ENCODE results near the gene ARL10. TPM values are rescaled to one million over a fixed set of nuclear protein-coding genes. Genes with fewer than 3 reads are reported as not detected.

ARL10 gene
- total RNA-seq, 4 donors from 2014 or later: 1.1 to 4.9 (median 2.6) TPM

DNA sequence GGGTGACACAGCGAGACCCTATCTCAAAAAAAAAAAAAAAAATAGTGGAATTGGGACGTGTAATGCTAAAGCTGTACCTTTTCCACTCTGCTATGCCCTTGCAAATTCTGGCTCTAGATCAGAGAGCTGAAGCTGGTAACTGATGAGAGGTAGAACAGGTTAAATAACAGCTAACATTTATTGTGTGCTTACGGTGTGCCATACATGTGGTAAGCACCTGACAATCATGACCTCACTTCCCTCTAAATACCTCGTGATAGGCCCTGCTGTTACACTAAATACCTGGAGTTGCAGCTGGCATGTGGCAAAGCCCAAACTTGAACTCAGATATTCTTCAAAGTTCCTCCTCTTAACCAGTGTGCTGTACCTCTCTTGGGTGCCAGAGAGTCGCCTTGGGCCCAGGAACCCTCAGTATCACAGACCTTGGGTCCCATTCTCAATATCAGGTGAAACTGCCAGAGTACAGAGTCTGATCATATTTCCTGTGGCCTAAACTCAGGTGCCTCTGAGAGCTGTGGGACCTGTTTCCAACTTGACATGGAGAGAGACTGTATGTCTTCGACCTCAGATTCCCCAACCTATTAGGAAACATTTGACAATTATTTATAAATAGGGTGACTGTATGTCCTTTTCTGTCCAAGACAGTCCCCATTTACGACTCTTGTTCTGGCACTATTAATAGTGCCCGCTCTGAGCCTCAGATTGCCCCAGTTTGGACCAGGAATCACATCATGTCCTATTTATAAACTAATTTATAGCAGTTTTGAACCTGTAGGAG lies 4.8 kb downstream of the ARL10 start:
- DNase-seq: no peak
- TF ChIP-seq, protein P1, sequence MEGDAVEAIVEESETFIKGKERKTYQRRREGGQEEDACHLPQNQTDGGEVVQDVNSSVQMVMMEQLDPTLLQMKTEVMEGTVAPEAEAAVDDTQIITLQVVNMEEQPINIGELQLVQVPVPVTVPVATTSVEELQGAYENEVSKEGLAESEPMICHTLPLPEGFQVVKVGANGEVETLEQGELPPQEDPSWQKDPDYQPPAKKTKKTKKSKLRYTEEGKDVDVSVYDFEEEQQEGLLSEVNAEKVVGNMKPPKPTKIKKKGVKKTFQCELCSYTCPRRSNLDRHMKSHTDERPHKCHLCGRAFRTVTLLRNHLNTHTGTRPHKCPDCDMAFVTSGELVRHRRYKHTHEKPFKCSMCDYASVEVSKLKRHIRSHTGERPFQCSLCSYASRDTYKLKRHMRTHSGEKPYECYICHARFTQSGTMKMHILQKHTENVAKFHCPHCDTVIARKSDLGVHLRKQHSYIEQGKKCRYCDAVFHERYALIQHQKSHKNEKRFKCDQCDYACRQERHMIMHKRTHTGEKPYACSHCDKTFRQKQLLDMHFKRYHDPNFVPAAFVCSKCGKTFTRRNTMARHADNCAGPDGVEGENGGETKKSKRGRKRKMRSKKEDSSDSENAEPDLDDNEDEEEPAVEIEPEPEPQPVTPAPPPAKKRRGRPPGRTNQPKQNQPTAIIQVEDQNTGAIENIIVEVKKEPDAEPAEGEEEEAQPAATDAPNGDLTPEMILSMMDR (IDR thresholded peaks at IDR 0.05): no peak
- TF ChIP-seq POLR2A (IDR thresholded peaks at IDR 0.05) (no peak), EP300 (IDR thresholded peaks at IDR 0.05; ENCODE audit: low read depth) (no peak), POLR2AphosphoS5 (IDR thresholded peaks at IDR 0.05) (no peak)
- Histone ChIP-seq H3K4me1 (peaks cover 0 to 8% (median 6%) of the 10 kb centered on the region in 4 donors), H3K9me3 (no peaks in the 10 kb centered on the region), H3K27me3 (peaks cover 9% of the 10 kb centered on the region), H3K27ac (no peak overlapping the region), H3K36me3 (no peaks in the 10 kb centered on the region), H3K4me3 (no peak overlapping the region)
- 76 to 93% methylated on average over 3 to 8 of the region's 8 CpGs for WGBS, 2 donors (ENCODE audit: low coverage in 1 of 2)
- in situ Hi-C loops (cut with MboI; ENCODE audit: low pct_ligation_motif_present in 1 of 4, low pct_unique_long_range_greater_than_20kb in 1 of 4, low sequenced_read_pairs in 3 of 4): no loop called here
- intact Hi-C loops (cut with DNase I; ENCODE audit: low total_unique reads): no loop called here

DNA sequence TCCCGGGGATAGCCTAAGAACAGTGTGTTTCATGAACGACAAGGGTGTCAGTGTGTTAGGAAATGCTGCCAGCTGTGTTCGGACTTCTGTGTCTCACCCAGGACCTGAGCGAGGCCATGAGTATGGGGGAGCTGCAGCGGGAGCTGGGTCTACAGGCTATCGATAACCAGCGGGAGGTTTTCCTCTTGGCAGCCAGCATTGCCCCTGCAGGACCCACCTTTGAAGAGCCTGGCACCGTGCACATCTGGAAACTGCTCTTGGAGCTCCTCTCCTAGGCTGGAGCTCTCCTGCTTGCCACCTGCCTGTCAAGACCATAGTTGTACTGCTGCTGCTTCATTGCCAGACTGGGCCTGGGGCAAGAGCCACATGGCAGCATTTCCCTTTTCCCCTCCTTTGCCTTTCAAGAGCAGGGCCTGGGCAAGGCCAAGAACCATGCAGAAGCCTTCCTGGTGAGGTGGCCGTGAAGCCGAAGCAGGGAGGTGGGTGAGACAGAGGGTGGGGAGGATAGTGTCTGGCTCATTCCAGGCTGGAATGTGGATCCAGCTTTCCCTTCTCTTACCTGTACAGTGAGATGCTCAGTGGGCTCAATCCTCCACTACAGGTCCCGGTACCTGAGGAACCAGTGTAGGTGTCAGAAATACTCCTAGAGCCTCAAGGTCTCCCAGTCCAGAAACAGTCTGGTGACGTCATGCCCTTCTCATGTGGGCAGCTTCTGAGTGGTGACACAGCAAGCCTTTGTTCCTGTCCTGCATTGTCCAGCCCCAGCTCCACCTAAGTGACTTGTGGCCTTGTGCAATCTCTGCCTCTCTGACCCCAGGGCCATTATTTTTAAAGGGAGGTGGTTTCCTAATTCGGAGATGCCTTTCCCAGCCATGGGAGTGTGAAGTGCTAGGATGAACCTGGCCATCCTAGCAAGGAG lies 6.6 kb downstream of the ARL10 start:
- intact Hi-C loops (cut with DNase I; ENCODE audit: low total_unique reads) (no loop called here), in situ Hi-C loops (cut with MboI; ENCODE audit: low pct_ligation_motif_present in 1 of 4, low pct_unique_long_range_greater_than_20kb in 1 of 4, low sequenced_read_pairs in 3 of 4) (no loop called here)
- H3K36me3 ChIP-seq: no peaks in the 10 kb centered on the region
- TF ChIP-seq, protein P1 (IDR thresholded peaks at IDR 0.05): no peak
- TF ChIP-seq EP300 (IDR thresholded peaks at IDR 0.05; ENCODE audit: low read depth): no peak
- TF ChIP-seq POLR2A (IDR thresholded peaks at IDR 0.05): no peak
- no peak for TF ChIP-seq POLR2AphosphoS5 (IDR thresholded peaks at IDR 0.05)
- H3K4me3 ChIP-seq: no peak overlapping the region
- no peak for DNase-seq
- H3K9me3 ChIP-seq: no peaks in the 10 kb centered on the region
- peaks cover 0 to 4% (median 0%) of the 10 kb centered on the region in 4 donors for H3K4me1 ChIP-seq
- no peaks in the 10 kb centered on the region for H3K27me3 ChIP-seq
- WGBS, 2 donors (ENCODE audit: low coverage in 1 of 2): 95% methylated on average over 12 of the region's 13 CpGs; no CpG with 5 or more reads in 1 of the 2 donors
- no peak overlapping the region for H3K27ac ChIP-seq

DNA sequence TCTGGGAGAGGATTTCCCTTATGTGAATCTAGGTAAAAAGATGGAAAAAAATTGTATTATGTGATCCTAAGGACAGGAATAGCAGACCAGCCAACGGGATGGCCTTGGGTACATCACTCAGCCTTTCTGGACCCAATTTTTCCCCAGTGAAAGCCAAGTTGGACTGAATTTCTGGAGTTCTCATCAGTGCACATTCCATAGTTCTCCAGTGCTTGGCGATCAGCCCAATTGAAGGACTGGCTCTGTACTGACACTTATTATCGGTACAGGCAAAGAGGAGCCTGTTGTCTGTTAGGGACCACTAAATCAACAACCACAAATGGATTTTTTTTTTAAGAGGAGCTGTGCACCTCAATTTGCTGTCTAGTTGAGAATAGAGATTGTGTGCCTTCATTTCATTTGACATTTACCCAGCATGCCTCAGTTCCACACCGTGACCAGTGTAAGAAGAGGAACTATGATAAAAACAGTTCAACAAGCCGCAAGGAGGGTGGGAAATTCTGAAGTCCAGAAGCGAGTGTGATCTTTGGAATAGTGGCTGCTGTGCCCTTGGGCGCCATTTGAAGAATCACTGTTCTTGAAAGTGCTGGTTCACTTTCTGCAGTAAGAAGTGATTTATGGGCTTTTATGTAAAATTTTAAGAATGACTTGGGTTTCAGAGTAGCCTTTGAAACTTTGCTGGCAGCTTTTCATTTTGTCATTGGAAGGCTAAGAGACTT lies 8.0 kb downstream of the ARL10 start:
- DNase-seq: no peak
- Histone ChIP-seq H3K36me3 (no peaks in the 10 kb centered on the region), H3K4me3 (no peak overlapping the region), H3K27ac (no peak overlapping the region), H3K4me1 (peaks cover 0 to 4% (median 0%) of the 10 kb centered on the region in 4 donors), H3K9me3 (no peaks in the 10 kb centered on the region), H3K27me3 (no peaks in the 10 kb centered on the region)
- 70 to 80% methylated on average over 5 to 7 of the region's 7 CpGs for WGBS, 2 donors (ENCODE audit: low coverage in 1 of 2)
- TF ChIP-seq POLR2A (IDR thresholded peaks at IDR 0.05) (no peak), POLR2AphosphoS5 (IDR thresholded peaks at IDR 0.05) (no peak), EP300 (IDR thresholded peaks at IDR 0.05; ENCODE audit: low read depth) (no peak)
- TF ChIP-seq, protein P1 (IDR thresholded peaks at IDR 0.05): no peak
- in situ Hi-C loops (cut with MboI; ENCODE audit: low pct_ligation_motif_present in 1 of 4, low pct_unique_long_range_greater_than_20kb in 1 of 4, low sequenced_read_pairs in 3 of 4) (no loop called here), intact Hi-C loops (cut with DNase I; ENCODE audit: low total_unique reads) (no loop called here)
